Activated T-cell treated with anti-CD3 and anti-CD28 coated beads for 1 hour (primary cell): Measurements from ENCODE around the gene ADGRG7.

Experiments
- DNase-seq: peaks from one replicate; pipeline ENCODE4 v3.0.0-alpha.2; 2020; ENCODE audit warnings: low read depth

ADGRG7 gene

DNA sequence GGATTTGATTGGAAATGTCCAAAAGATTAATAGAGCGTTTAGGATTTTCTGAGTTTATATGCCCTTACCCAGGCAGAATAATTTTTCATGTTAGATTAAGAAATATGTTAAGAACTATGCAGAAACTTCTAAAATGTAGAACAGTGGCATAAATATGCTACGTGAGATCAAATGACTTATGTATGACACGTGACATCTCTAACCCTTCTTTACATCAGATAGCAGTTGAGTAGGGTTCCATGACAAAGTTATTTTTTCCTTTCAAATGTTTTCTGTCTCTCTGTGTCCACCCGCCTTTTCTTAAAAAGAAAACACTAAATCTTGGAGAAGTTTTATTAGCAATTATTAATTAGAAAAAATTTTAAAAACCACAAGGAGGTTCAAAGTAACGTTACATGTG lies 91.3 kb downstream of the ADGRG7 start:
- DNase-seq = no peak

- DNase-seq = no peak
These were observed 92.9 kb downstream of the ADGRG7 start for GRCh38 chr3:100702082-100702979.

GRCh38 chr3:100702980-100703345 lies 93.6 kb downstream of the ADGRG7 start:
- no peak for DNase-seq

DNA sequence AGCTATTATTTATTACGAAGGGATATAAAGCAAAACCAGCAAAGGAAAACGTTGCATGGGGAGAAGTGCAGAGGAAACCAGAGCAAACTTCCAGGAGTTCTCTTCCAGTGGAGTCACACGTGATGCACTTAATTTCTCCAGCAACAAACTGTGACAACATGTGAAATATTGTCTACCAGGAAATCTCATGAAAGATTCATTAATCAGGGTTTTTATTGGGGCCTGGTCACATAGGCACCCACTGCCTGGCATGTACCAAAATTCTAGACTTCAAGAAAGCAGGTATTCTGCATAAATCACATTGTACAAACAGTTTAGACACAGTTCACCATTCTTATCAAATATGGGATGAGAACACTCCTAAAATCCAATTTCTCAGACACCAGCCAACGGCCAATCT lies 94.5 kb downstream of the ADGRG7 start:
- DNase-seq = no peak

DNA sequence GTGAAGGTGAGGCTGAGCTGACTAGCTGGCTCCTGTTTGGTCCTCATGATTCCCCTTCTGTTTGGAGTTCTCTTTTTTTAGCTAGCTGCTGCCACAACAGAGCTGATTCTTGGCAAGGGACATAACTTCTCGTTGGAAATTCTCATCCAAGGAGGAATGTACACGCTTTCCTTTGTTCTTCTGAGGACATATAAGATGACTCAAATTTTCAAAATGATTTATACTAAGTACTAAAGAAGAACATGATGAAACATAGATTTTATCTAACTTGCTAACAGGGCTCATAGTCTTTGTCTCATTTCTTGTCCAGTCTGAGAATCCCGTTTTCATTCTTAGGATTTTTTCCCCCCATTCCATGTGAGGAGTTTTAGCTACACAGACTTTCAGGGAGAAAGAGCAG lies 97.0 kb downstream of the ADGRG7 start:
- DNase-seq = no peak

GRCh38 chr3:100708644-100708988 lies 99.2 kb downstream of the ADGRG7 start:
- no peak for DNase-seq

DNA sequence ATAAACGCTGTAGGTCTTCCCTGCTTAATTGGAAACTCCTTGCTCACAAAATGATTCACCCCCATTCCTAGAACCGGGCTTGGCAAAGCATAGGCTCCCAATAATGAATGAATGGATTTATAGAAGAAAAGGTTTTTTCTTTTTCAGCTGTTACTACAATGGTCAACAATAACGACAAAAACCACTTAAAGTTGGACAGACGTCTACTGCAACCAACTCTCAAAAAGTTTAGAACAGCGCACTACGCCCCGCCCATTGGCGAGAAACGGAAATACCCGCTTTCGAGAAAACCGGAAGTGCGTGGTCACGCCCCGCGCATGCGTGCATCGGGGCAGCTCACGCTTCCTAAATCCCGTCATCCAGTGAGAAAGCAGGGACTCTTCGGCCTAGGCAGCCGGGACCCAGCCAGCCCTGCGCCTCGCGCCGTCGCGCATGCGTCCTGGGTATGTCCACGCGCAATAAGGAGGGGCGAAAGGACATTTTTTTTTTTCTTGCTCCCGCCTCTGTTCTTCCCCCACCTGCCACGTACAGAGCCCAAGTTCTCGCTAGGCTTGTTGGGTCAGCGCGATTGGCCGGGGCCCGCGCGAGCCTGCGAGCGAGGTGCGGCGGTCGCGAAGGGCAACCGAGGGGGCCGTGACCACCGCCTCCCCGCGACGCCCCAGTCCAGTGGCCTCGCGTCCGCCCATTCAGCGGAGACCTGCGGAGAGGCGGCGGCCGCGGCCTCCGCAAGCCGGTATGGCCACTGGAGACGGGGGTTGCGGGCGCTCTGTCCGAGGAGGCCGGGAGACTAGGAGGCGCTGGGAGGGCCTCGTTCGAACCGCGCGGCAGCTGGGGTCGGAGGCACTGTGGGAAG lies 99.8 kb downstream of the ADGRG7 start, which contains the start of gene TFG:
Gene TFG (plus strand): TSS at position 506 of the 853 bp plus-strand sequence. CDS start 4,192 bp downstream, outside the sequence.
- peak; percentile 95 for DNase-seq

DNA sequence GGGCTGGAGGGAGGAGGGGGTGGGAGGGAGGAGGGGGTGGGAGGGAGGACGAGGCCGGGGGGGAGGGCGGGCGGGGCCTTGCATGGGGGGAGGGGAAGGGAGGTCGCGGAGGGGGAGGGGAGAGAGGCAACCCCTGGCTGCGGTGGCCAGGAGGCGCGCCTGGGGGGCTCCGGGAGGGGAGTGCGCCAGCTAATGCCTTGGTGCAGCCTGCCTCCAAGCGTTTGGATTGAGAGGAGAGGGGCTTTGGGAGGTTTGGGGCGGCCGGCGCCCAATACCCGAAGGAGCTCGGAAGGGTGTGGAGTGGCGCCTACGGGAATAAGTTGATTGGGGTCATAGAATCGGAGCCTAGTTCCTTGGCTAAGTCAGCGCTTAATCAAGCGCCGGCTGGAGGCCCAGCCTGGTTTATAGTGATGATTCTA lies 100.5 kb downstream of the ADGRG7 start:
- DNase-seq = peak; percentile 15

DNA sequence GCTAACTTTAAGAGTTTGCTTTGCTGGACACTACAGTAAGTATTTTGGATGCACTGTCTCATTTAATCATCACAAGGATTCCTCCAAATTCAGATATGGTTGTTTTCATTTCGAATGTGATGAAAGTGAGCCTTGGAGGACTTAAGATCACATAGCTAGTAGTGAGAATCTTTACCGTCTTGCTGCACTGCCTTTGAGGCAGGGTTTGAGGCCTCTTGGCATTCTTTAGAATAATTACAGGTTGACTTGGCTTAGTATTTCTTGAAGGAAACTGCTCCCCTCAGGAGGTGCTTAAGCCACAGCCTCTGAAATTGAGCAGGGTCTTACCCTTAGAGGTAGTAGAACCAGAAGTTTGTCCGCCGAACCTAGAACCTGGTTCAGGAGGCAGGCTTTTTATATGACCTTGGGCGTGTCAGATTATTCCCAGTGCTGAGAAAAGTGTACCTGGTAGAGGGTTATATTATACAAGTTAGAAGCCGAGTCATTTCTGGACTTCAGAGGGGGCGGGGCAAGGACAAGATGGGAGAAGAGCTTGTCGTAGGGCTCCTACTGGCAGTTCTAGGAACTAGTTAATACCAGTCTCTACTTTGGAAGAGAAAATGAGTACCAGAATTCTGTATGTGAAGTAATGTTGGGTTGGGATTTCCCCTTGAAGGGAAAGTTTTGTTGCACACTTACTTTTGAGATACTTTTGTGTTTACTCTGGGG lies 101.0 kb downstream of the ADGRG7 start:
- DNase-seq = peak; percentile 16

- DNase-seq = no peak
These were observed 105.8 kb downstream of the ADGRG7 start for GRCh38 chr3:100715176-100715575.

DNA sequence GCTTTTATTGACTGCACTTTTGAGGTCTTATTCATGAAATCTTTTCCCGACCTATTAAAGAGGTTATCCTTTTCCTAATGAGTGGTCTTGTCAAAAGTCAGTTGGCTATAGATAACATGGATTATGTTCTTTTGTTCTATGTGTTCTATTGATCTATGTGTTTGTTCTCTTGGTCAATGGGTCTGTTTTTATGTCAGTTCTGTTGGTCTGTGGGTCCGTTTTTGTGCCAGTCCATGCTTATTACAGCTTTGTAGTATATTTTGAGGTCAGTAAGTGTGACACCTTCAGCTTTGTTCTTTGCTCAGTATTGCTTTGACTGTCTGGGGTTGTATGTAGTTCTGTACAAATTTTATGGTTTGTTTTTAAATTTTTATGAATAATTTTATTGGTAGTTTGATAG lies 107.7 kb downstream of the ADGRG7 start:
- DNase-seq = no peak

DNA sequence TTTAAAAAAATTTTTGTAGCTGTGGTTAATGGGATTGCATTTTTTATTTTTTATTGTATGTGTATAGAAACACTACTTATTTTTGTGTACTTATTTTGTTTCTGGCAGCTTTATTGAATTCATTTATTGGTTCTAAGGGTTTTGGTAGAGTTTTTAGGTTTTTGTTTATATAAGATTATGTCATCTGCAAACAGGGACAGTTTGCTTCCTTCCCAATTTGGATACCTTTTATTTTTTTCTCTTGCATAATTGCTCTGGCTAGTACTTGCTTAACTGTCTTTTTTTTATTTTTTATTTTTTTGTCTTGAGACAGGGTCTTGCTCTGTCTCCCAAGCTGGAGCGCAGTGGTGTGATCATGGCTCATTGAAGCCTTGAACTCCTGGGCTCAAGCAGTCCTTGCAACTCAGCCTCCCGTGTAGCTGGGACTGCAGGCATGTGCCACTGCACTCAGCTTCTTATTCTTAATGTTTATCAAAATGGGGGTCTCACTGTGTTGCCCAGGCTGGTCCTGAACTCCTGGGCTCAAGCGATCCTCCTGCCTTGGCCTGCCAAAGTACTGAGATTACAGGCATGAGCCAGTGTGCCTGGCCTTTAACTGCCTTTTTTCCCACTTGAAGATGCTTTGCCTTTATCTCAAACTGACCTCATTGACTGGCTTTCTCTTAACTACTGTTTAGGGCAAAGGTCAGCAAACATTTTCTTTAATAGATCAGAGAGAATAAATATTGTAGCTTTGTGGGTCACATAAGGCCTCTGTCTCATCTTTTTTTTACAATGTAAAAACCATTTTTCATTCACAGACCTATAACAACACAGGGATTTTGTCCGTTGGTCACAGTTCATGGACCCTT lies 108.5 kb downstream of the ADGRG7 start:
- no peak for DNase-seq

DNA sequence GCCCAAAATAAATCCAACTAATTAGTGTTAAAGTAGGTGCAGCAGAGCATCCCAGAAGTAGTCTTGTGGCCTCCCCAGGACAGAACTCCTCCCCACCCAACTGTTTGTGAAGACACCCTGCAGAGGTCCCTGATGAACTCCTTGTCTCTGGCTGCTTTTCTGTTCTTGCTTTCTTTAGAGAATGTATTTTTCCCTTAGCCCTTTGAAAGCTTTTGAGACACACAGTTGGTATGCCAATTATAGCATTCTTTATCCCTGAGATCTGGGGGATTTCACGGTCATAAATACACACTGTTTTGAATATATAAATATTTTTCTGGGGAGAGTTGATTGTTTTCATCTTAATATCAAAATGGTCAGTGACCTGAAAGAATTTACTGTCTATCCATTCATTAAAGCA lies 109.7 kb downstream of the ADGRG7 start:
- DNase-seq = no peak

DNA sequence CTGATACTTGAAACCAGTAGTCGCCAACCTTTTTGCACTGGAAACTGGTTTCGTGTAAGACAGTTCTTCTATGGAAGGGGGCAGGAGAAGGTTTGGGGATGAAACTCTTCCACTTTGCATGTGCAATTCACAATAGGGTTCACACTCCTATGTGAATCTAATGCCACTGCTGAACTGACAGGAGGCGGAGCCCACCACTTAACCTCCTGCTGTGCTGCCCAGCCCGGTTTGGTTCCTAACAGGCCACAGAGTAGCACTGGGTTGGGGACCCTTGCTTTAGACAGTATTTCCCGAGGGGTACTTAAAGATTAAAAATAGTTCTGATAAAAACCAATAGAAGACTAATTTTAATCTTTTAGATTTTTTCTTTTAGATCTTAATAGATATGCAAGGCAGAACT lies 111.0 kb downstream of the ADGRG7 start:
- DNase-seq = no peak

DNA sequence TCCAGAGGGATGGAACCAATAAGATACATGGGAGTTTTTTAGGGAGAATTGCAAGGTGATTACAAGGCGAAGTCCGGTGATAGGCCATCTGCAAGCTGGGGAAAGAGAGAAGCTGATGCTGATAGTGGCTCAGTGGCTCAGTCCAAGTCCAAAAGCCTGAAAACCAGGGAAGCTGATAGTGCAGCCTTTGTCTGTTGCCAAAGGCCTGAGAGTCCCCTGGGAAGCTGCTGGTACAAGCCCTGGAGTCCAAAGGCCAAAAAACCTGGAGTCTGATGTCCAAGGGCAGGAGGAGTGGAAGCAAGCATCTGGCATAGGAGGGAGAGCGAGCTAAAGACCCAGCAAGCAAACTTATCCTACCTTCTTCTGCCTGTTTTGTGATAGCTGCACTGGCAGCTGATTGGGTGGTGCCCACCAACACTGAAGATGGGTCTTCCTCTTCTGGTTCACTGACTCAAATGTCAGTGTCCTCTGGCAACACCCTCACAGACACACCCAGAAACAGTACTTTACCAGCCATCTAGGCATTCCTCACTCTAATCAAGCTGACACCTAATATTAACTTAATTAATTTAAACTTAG lies 116.6 kb downstream of the ADGRG7 start:
- no peak for DNase-seq

GRCh38 chr3:100726706-100727105 lies 117.3 kb downstream of the ADGRG7 start:
- DNase-seq = no peak

DNA sequence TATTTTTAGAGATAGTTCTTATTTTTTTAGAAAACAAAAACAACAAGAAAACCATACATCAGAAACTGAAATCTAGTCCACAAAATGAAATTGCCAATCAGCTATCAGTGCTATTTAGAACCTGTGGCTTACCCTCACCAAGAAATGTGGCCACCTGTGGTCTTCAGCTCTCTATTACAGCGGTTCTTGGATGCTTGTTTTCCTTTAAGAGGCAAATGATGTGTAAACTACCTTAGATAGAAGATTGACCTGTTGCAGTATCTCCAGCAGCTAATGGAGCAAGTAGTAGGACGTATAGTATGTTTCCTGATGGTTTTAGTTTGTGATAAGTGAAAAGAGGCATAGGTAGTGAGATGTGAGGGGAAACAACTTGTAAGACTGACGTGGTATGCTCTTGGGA lies 121.1 kb downstream of the ADGRG7 start:
- DNase-seq = no peak

GRCh38 chr3:100732435-100732834 lies 123.0 kb downstream of the ADGRG7 start:
- no peak for DNase-seq

DNA sequence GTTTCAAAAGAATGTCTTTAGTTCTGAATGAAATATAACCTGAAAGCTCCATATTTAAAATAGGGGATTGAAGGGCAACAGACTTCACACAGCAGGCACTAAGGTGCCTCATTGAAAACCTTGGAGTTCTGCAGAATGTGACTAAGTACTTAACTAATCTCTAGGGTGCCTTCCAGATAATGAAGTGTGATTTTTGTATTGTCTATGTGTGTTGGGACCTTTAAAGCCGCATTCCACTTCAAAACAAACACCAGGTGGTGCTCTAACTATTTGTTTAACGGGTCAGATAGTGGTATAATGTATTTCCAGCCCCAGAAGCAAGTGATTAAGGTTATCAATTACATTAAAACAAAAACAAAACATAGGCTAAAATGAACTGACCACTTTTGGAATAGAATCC lies 127.9 kb downstream of the ADGRG7 start:
- no peak for DNase-seq

DNA sequence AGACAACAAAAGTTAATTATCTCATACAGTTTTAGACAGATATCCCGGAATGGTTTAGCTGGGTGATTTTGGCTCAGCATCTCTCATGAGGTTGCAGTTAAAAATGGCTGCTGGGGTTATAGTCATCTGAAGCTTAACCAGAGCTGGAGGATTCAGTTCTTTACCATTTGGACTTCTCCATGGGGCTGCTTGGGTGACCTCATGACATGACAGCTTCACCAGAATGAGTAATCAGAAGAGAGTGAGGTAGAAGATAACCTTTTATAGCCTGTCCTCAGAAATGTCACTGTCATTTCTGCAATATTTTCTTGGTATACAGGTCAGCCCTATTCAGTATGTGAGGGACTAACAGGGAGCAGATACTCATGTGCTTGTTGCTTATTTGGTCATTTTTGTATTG lies 130.8 kb downstream of the ADGRG7 start:
- DNase-seq = no peak

- DNase-seq = no peak
These were observed 134.1 kb downstream of the ADGRG7 start for GRCh38 chr3:100743535-100743934.
